Measurements from ENCODE around the gene UNC119B. TPM values are rescaled to one million over a fixed set of nuclear protein-coding genes. Genes with fewer than 3 reads are reported as not detected.

UNC119B gene
- total RNA-seq, 1 donor from 2014 or later = 16.2 TPM

DNA sequence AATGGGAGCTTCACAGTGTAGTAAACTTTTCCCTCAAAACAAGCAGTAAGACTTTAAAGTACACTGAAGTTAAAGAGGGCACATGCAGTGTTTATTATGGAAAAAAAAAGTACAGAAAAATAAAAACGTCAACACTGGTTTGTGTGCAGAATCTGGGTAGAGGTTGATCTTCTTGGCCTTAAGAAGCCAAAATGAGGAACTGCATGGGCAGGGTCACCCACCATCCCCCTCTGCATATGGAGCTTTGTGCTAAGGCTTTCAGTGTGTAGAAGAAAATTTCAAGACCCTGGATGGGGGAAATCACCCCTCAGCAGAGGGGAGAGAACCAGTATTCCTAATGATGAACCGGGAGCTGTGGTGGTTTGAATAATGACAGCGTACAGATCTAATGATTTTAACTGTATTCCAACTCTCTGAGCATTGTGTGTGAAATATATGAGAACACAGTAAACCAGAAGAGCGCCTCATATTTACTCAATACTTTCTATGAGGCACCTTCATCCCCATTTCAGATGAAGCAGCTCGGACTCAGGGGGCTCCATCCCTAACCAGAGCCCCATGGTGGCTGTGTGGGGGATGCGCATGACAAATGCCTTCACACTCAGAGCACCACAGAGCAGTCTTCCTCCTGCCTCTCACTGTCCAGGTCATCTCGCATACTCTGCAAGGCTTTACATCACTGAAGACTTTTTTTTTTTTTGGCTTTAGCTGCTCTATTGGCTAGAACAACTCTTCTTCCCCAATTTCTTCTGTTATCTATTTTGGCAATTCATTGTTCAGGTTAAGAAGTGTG, 48.7 kb downstream of the UNC119B start:
- H3K27me3 Mint-ChIP-seq (ENCODE audit: unreplicated experiment) = peaks cover 2% of the 10 kb centered on the region
- H3K4me3 Mint-ChIP-seq (ENCODE audit: unreplicated experiment) = no peak overlapping the region
- TF ChIP-seq, protein P1, sequence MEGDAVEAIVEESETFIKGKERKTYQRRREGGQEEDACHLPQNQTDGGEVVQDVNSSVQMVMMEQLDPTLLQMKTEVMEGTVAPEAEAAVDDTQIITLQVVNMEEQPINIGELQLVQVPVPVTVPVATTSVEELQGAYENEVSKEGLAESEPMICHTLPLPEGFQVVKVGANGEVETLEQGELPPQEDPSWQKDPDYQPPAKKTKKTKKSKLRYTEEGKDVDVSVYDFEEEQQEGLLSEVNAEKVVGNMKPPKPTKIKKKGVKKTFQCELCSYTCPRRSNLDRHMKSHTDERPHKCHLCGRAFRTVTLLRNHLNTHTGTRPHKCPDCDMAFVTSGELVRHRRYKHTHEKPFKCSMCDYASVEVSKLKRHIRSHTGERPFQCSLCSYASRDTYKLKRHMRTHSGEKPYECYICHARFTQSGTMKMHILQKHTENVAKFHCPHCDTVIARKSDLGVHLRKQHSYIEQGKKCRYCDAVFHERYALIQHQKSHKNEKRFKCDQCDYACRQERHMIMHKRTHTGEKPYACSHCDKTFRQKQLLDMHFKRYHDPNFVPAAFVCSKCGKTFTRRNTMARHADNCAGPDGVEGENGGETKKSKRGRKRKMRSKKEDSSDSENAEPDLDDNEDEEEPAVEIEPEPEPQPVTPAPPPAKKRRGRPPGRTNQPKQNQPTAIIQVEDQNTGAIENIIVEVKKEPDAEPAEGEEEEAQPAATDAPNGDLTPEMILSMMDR (IDR thresholded peaks at IDR 0.05; ENCODE audit: partially characterized antibody, unreplicated experiment) = no peak
- peaks cover 7% of the 10 kb centered on the region for H3K36me3 Mint-ChIP-seq (ENCODE audit: unreplicated experiment)
- H3K9me3 Mint-ChIP-seq (ENCODE audit: unreplicated experiment) = peaks cover 6% of the 10 kb centered on the region
- no peak for DNase-seq
- H3K4me1 Mint-ChIP-seq (ENCODE audit: low read depth, unreplicated experiment) = peaks cover 13% of the 10 kb centered on the region
- peak overlapping the region; percentile 40 for H3K27ac Mint-ChIP-seq (ENCODE audit: unreplicated experiment)

DNA sequence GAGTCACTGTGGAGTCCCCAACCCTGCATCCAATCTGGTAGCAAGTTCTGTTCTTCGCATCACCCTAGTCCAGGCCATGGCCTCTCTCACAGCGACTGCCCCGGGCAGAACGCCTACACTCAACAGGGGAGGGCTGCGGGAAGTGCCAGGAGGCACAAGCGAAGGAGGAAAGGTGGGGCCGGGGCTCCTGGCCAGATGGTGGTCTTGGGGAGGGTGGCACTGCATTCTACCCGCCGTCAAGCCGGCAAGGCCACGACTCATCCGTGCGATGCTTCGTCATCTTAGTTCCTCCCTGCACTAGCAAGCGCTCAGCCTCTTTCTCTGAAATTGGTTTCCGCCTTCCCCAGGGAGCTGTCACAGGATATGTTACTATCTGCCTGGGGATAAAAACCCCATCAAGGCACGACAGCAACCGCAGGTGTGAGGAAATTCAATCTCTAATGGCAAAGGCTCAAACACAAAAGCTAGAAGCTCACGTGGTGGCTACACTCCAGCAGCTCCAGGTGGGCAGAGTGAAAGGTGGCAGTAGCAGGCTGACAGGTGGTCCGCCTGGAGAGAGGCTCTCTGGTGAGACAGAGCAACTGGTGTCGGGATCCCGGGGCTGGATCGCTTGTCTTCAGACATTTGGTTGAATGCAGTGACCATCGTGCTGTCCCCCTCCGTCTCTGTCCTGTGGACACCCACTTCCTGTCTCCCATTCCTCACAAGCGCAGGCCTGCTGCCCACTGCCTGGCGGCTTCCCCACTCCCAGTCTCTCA, 49.5 kb downstream of the UNC119B start:
- peaks cover 13% of the 10 kb centered on the region for H3K4me1 Mint-ChIP-seq (ENCODE audit: low read depth, unreplicated experiment)
- peaks cover 6% of the 10 kb centered on the region for H3K36me3 Mint-ChIP-seq (ENCODE audit: unreplicated experiment)
- H3K4me3 Mint-ChIP-seq (ENCODE audit: unreplicated experiment) = peak overlapping the region; percentile 30
- DNase-seq = peak; percentile 57
- peak overlapping the region; percentile 40 for H3K27ac Mint-ChIP-seq (ENCODE audit: unreplicated experiment)
- H3K27me3 Mint-ChIP-seq (ENCODE audit: unreplicated experiment) = peaks cover 2% of the 10 kb centered on the region
- H3K9me3 Mint-ChIP-seq (ENCODE audit: unreplicated experiment) = peaks cover 6% of the 10 kb centered on the region
- TF ChIP-seq, protein P1 (IDR thresholded peaks at IDR 0.05; ENCODE audit: partially characterized antibody, unreplicated experiment) = no peak

DNA sequence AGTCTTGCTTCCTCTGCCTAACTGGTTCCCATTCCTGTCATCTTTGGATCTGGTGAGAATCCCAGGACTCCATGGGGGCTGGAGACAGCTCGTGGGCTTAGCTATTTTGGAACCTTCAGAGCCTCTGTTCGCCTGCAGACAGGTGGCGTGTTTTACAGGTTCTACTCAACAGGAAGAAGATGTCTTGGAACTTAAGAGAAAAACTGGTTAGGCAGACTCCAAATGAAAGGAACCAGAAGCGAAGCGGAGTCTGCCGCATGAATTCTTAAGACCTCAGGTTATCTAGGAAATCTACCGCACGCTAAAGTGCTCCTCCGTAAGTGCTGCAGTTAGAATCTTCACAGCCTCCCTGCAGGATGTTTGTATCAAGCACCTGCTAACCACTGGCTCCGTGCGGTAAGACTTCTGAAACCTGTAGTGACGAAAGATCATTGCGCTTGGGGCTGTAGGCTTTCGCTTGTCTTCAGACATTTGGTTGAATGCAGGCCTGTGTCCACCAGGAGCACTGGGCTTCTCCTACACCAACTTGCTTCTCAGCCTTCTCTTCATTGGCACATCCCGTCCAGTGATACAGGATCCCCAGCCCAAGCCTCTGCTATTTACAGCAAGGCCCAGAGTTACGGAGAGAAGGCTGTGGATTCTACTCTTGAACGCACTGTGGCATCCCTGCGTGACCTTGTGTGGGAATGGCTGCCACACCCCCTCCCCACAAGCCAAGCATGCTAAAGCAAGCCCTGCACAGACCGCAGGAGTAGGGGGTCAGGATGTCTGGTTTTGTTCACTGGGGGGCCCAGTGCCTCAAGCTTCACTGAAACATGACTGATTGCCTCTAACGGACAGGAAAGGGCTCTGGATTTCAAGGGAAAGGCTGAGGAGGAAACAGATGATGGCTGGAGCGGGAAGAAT, 50.3 kb downstream of the UNC119B start:
- no peak for DNase-seq
- Mint-ChIP-seq H3K27me3 (ENCODE audit: unreplicated experiment) (no peaks in the 10 kb centered on the region), H3K27ac (ENCODE audit: unreplicated experiment) (no peak overlapping the region), H3K36me3 (ENCODE audit: unreplicated experiment) (no peaks in the 10 kb centered on the region), H3K4me1 (ENCODE audit: low read depth, unreplicated experiment) (peaks cover 13% of the 10 kb centered on the region), H3K9me3 (ENCODE audit: unreplicated experiment) (peaks cover 2% of the 10 kb centered on the region), H3K4me3 (ENCODE audit: unreplicated experiment) (no peak overlapping the region)
- TF ChIP-seq, protein P1 (IDR thresholded peaks at IDR 0.05; ENCODE audit: partially characterized antibody, unreplicated experiment) = no peak

DNA sequence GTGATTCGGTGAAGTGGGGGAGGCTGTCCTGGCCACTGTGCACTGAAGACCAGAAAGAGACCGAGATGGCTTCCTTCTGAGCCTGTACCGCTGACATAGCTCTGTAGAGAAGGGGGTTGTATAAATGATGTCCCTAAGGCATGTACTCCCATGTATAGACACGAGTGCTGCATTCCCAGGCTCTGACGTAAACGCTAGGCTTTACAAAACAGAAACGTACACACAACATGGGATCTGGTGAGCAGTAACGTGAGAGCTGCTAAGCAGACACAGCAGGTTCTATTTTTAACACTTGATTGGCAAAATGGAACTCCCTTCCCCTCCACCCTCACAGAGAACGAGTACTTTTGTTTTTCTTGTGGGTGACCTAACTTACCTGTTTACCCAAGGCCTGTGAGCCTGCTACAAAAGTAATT, 51.3 kb downstream of the UNC119B start:
- Mint-ChIP-seq H3K9me3 (ENCODE audit: unreplicated experiment) (peaks cover 2% of the 10 kb centered on the region), H3K36me3 (ENCODE audit: unreplicated experiment) (no peaks in the 10 kb centered on the region), H3K4me3 (ENCODE audit: unreplicated experiment) (no peak overlapping the region), H3K4me1 (ENCODE audit: low read depth, unreplicated experiment) (peaks cover 13% of the 10 kb centered on the region), H3K27ac (ENCODE audit: unreplicated experiment) (no peak overlapping the region), H3K27me3 (ENCODE audit: unreplicated experiment) (no peaks in the 10 kb centered on the region)
- TF ChIP-seq, protein P1 (IDR thresholded peaks at IDR 0.05; ENCODE audit: partially characterized antibody, unreplicated experiment) = no peak
- DNase-seq = no peak
